Liver (tissue), 9 donors: ENCODE data around the gene PADI3. TPM values are rescaled to one million over a fixed set of nuclear protein-coding genes. Genes with fewer than 3 reads are reported as not detected.

Source experiments
- DNase-seq: peaks from one replicate; pipeline ENCODE4 v3.0.0-alpha.2; 2017; ENCODE audit warnings: low spot score
- H3K27ac ChIP-seq, 2 donors: one replicate each; pipeline ENCODE4 v1.7.0; 2013; ENCODE audit warnings: inconsistent platforms in 2 of 2, low read length in 2 of 2, control low read depth in 1 of 2, low read depth in 1 of 2, mild to moderate bottlenecking in 1 of 2
- H3K27me3 ChIP-seq, 4 donors: one replicate each; pipeline versions ENCODE4 v1.6.1 to v1.7.0; 2013; ENCODE audit warnings: low read length in 3 of 4, inconsistent platforms in 1 of 4, mild to moderate bottlenecking in 1 of 4, moderate library complexity in 1 of 4; ENCODE audit not compliant: control insufficient read depth in 4 of 4, insufficient read depth in 4 of 4
- H3K36me3 ChIP-seq, 4 donors: one replicate each; pipeline versions ENCODE4 v1.6.1 to v1.7.0; 2013; ENCODE audit warnings: low read length in 3 of 4, mild to moderate bottlenecking in 3 of 4, low read depth in 1 of 4, moderate library complexity in 1 of 4; ENCODE audit not compliant: control insufficient read depth in 4 of 4, insufficient read depth in 3 of 4
- H3K4me1 ChIP-seq, 4 donors: one replicate each; pipeline versions ENCODE4 v1.6.1 to v1.7.0; 2013; ENCODE audit warnings: low read length in 3 of 4, mild to moderate bottlenecking in 3 of 4, moderate library complexity in 1 of 4; ENCODE audit not compliant: control insufficient read depth in 4 of 4, insufficient read depth in 4 of 4
- H3K4me3 ChIP-seq, 3 donors: one replicate each; pipeline versions ENCODE4 v1.6.1 to v1.7.0; 2013; ENCODE audit warnings: low read length in 3 of 3, control low read depth in 1 of 3, low read depth in 1 of 3, mild to moderate bottlenecking in 1 of 3
- H3K9ac ChIP-seq, 2 donors: one replicate each; pipeline ENCODE4 v1.7.0; 2013; ENCODE audit warnings: low read length in 2 of 2, mild to moderate bottlenecking in 2 of 2, moderate library complexity in 2 of 2, control low read depth in 1 of 2, low read depth in 1 of 2
- H3K9me3 ChIP-seq, 4 donors: one replicate each; pipeline versions ENCODE4 v1.6.1 to v1.7.0; 2013; ENCODE audit warnings: low read length in 3 of 4; ENCODE audit not compliant: control insufficient read depth in 4 of 4
- ATF3 ChIP-seq: IDR thresholded peaks from 2 replicates; pipeline ENCODE4 v1.6.1; 2016; ENCODE audit warnings: antibody characterized with exemption
- CTCF ChIP-seq: fragments of 150-350 bp; IDR thresholded peaks from 2 replicates; pipeline ENCODE4 v1.5.1; 2017; ENCODE audit warnings: improper control_type of control experiment, low read depth, low read length; ENCODE audit not compliant: missing input control
- EGR1 ChIP-seq, 2 donors: IDR thresholded peaks; 2 replicates each; pipeline ENCODE4 v1.6.1; 2016 to 2018; ENCODE audit warnings: antibody characterized with exemption in 2 of 2, low read depth in 2 of 2
- FOXA1 ChIP-seq: IDR thresholded peaks from 2 replicates; pipeline ENCODE4 v1.6.1; 2016; ENCODE audit warnings: antibody characterized with exemption
- FOXA2 ChIP-seq: IDR thresholded peaks from 2 replicates; pipeline ENCODE4 v1.6.1; 2016; ENCODE audit warnings: antibody characterized with exemption
- GABPA ChIP-seq, 2 donors: IDR thresholded peaks in 1 of 2; conservative IDR thresholded peaks in 1 of 2; 2 replicates each; pipeline ENCODE4 v1.6.1; 2016; ENCODE audit warnings: antibody characterized with exemption in 2 of 2, mild to moderate bottlenecking in 1 of 2, moderate library complexity in 1 of 2
- HNF4A ChIP-seq, 2 donors: conservative IDR thresholded peaks; 2 replicates each; pipeline ENCODE4 v1.6.1; 2016; ENCODE audit warnings: antibody characterized with exemption in 2 of 2, mild to moderate bottlenecking in 2 of 2
- HNF4G ChIP-seq: IDR thresholded peaks from 2 replicates; pipeline ENCODE4 v1.6.1; 2016; ENCODE audit warnings: antibody characterized with exemption
- JUND ChIP-seq, 2 donors: IDR thresholded peaks; 2 replicates each; pipeline ENCODE4 v1.6.1; 2016; ENCODE audit warnings: antibody characterized with exemption in 2 of 2
- NR2F2 ChIP-seq: IDR thresholded peaks from 2 replicates; pipeline ENCODE4 v1.6.1; 2016; ENCODE audit warnings: antibody characterized with exemption
- RAD21 ChIP-seq, 2 donors: IDR thresholded peaks; 2 replicates each; pipeline ENCODE4 v1.6.1; 2016; ENCODE audit warnings: antibody characterized with exemption in 2 of 2, mild to moderate bottlenecking in 2 of 2
- RXRA ChIP-seq, 2 donors: IDR thresholded peaks; 2 replicates each; pipeline ENCODE4 v1.6.1; 2017 to 2018; ENCODE audit warnings: antibody characterized with exemption in 2 of 2, mild to moderate bottlenecking in 1 of 2
- SP1 ChIP-seq: IDR thresholded peaks from 2 replicates; pipeline ENCODE4 v1.6.1; 2018; ENCODE audit warnings: antibody characterized with exemption, mild to moderate bottlenecking
- TAF1 ChIP-seq: conservative IDR thresholded peaks from 2 replicates; pipeline ENCODE4 v1.6.1; 2016; ENCODE audit warnings: antibody characterized with exemption, mild to moderate bottlenecking
- YY1 ChIP-seq: IDR thresholded peaks from 2 replicates; pipeline ENCODE4 v1.6.1; 2016; ENCODE audit warnings: antibody characterized with exemption, mild to moderate bottlenecking
- WGBS: extraction: QIAGEN DNeasy Blood & Tissue Kit; methylation state at CpG from one replicate; pipeline ENCODE4 v1.1.7; 2013; 5-methylcytosine and 5-hydroxymethylcytosine counted together
- polyA plus RNA-seq, 2 donors: library from polyadenylated mRNA; stranded (reverse) in 1 of 2; unstranded in 1 of 2; fragments of 200-250 nt in 1 of 2; fragments of >200 nt in 1 of 2; fragmentation: Nextera tagmentation in 1 of 2; extraction: Ambion mirVana in 1 of 2; gene quantifications; one replicate each; pipeline versions ENCODE4 v1.2.1 to v1.2.3, GENCODE V29; 2013 to 2015
- total RNA-seq, 2 donors: library from RNA; depleted of rRNA; stranded (reverse); fragments of >200 nt; gene quantifications; one replicate each; pipeline ENCODE4 v1.2.3, GENCODE V29; 2014
- TF ChIP-seq, protein P1 (sequence below): IDR thresholded peaks from 2 replicates; pipeline ENCODE4 v1.6.1; 2016; ENCODE audit warnings: antibody characterized with exemption, mild to moderate bottlenecking
- TF ChIP-seq, protein P2 (sequence below): IDR thresholded peaks from 2 replicates; pipeline ENCODE4 v1.6.1; 2016; ENCODE audit warnings: antibody characterized with exemption
- TF ChIP-seq, protein P3 (sequence below): IDR thresholded peaks from 2 replicates; pipeline ENCODE4 v1.6.1; 2016; ENCODE audit warnings: antibody characterized with exemption
- donor health status: healthy.
- donor health status: healthy.
- donor health status: healthy.
- donor health status: healthy.
- donor health status: healthy.

The PADI3 gene
- total and polyA plus RNA-seq, 4 donors = not detected

GRCh38 chr1:17306921-17307320, 58.0 kb downstream of the PADI3 start:
- H3K27me3 ChIP-seq = peaks cover 0 to 7% (median 2%) of the 10 kb centered on the region in 4 donors

More at GRCh38 chr1:17306921-17307320, 58.0 kb downstream of the PADI3 start:
- H3K4me1 ChIP-seq = no peaks in the 10 kb centered on the region
- no peaks in the 10 kb centered on the region for H3K36me3 ChIP-seq
- no peak overlapping the region for H3K4me3 ChIP-seq
- no peak for TF ChIP-seq HNF4G
- TF ChIP-seq, protein P1, sequence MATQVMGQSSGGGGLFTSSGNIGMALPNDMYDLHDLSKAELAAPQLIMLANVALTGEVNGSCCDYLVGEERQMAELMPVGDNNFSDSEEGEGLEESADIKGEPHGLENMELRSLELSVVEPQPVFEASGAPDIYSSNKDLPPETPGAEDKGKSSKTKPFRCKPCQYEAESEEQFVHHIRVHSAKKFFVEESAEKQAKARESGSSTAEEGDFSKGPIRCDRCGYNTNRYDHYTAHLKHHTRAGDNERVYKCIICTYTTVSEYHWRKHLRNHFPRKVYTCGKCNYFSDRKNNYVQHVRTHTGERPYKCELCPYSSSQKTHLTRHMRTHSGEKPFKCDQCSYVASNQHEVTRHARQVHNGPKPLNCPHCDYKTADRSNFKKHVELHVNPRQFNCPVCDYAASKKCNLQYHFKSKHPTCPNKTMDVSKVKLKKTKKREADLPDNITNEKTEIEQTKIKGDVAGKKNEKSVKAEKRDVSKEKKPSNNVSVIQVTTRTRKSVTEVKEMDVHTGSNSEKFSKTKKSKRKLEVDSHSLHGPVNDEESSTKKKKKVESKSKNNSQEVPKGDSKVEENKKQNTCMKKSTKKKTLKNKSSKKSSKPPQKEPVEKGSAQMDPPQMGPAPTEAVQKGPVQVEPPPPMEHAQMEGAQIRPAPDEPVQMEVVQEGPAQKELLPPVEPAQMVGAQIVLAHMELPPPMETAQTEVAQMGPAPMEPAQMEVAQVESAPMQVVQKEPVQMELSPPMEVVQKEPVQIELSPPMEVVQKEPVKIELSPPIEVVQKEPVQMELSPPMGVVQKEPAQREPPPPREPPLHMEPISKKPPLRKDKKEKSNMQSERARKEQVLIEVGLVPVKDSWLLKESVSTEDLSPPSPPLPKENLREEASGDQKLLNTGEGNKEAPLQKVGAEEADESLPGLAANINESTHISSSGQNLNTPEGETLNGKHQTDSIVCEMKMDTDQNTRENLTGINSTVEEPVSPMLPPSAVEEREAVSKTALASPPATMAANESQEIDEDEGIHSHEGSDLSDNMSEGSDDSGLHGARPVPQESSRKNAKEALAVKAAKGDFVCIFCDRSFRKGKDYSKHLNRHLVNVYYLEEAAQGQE = no peak
- TF ChIP-seq FOXA2 = no peak
- TF ChIP-seq NR2F2 = no peak
- TF ChIP-seq JUND (IDR thresholded peaks at IDR 0.05) = no peak
- TF ChIP-seq, protein P2, sequence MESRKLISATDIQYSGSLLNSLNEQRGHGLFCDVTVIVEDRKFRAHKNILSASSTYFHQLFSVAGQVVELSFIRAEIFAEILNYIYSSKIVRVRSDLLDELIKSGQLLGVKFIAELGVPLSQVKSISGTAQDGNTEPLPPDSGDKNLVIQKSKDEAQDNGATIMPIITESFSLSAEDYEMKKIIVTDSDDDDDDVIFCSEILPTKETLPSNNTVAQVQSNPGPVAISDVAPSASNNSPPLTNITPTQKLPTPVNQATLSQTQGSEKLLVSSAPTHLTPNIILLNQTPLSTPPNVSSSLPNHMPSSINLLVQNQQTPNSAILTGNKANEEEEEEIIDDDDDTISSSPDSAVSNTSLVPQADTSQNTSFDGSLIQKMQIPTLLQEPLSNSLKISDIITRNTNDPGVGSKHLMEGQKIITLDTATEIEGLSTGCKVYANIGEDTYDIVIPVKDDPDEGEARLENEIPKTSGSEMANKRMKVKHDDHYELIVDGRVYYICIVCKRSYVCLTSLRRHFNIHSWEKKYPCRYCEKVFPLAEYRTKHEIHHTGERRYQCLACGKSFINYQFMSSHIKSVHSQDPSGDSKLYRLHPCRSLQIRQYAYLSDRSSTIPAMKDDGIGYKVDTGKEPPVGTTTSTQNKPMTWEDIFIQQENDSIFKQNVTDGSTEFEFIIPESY = no peak
- no peak for TF ChIP-seq HNF4A (conservative IDR thresholded peaks at IDR 0.05)
- TF ChIP-seq, protein P3, sequence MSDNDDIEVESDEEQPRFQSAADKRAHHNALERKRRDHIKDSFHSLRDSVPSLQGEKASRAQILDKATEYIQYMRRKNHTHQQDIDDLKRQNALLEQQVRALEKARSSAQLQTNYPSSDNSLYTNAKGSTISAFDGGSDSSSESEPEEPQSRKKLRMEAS = no peak
- TF ChIP-seq TAF1 = no peak
- TF ChIP-seq CTCF = no peak
- TF ChIP-seq ATF3 = no peak
- TF ChIP-seq RAD21 (IDR thresholded peaks at IDR 0.05) = no peak
- no peak for TF ChIP-seq SP1
- no peak for TF ChIP-seq GABPA (IDR thresholded peaks at IDR 0.05 in 1 of 2, conservative IDR thresholded peaks at IDR 0.05 in 1 of 2)
- no peak for TF ChIP-seq FOXA1
- no peak for TF ChIP-seq YY1
- no peak for TF ChIP-seq EGR1 (IDR thresholded peaks at IDR 0.05; ENCODE audit: low read depth in 2 of 2)
- no peak for TF ChIP-seq RXRA (IDR thresholded peaks at IDR 0.05)
- H3K27ac ChIP-seq = no peak overlapping the region
- H3K9ac ChIP-seq = no peak overlapping the region
- 26% methylated on average over 6 of the region's 6 CpGs for WGBS
- no peak for DNase-seq
- peaks cover 0 to 2% (median 0%) of the 10 kb centered on the region in 4 donors for H3K9me3 ChIP-seq
